Measurements from ENCODE around the gene KCNN3.
"Not testable (repeated sequence)": the region's sequence is repeated elsewhere in the genome, so short reads cannot be mapped to it uniquely, and the experiment has no call there.

KCNN3 gene

GRCh38 chr1:154870115-154870571 lies at the start of gene KCNN3:
KCNN3 (minus strand) TSS chr1:154870281; CDS start chr1:154869964, 317 bp downstream.
- peak; percentile 89 for DNase-seq (ENCODE audit: low read depth)
- H3K4me3 ChIP-seq (ENCODE audit: low read depth, low read length), result no peak within 1 kb of the TSS
- no peak for TF ChIP-seq MAX (IDR thresholded peaks at IDR 0.05; ENCODE audit: low read depth, low read length)
- TF ChIP-seq MYC (IDR thresholded peaks at IDR 0.05; ENCODE audit: low read depth, low read length), result no peak

GRCh38 chr1:154913273-154913672 lies 43.2 kb upstream of the KCNN3 start:
- TF ChIP-seq MAX (IDR thresholded peaks at IDR 0.05; ENCODE audit: low read depth, low read length), result no peak
- H3K4me3 ChIP-seq (ENCODE audit: low read depth, low read length), result no peak overlapping the region
- no peak for DNase-seq (ENCODE audit: low read depth)

GRCh38 chr1:154912755-154913154 lies 42.7 kb upstream of the KCNN3 start:
- no peak for DNase-seq (ENCODE audit: low read depth)
- TF ChIP-seq MAX (IDR thresholded peaks at IDR 0.05; ENCODE audit: low read depth, low read length) (no peak), CTCF (IDR thresholded peaks at IDR 0.05; ENCODE audit: low read depth, low read length) (no peak), MYC (IDR thresholded peaks at IDR 0.05; ENCODE audit: low read depth, low read length) (no peak), POLR2A (IDR thresholded peaks at IDR 0.05; ENCODE audit: extremely low read depth, insufficient read length) (no peak)
- no peak overlapping the region for H3K4me3 ChIP-seq (ENCODE audit: low read depth, low read length)

- TF ChIP-seq POLR2A (IDR thresholded peaks at IDR 0.05; ENCODE audit: extremely low read depth, insufficient read length) (no peak), MYC (IDR thresholded peaks at IDR 0.05; ENCODE audit: low read depth, low read length) (no peak), MAX (IDR thresholded peaks at IDR 0.05; ENCODE audit: low read depth, low read length) (no peak), CTCF (IDR thresholded peaks at IDR 0.05; ENCODE audit: low read depth, low read length) (no peak)
- DNase-seq (ENCODE audit: low read depth), result no peak
- no peak overlapping the region for H3K4me3 ChIP-seq (ENCODE audit: low read depth, low read length)
These were observed 41.8 kb upstream of the KCNN3 start for GRCh38 chr1:154911691-154912550.

GRCh38 chr1:154910851-154911250 lies 40.8 kb upstream of the KCNN3 start:
- no peak for TF ChIP-seq MAX (IDR thresholded peaks at IDR 0.05; ENCODE audit: low read depth, low read length)
- TF ChIP-seq POLR2A (IDR thresholded peaks at IDR 0.05; ENCODE audit: extremely low read depth, insufficient read length), result no peak
- no peak for TF ChIP-seq CTCF (IDR thresholded peaks at IDR 0.05; ENCODE audit: low read depth, low read length)
- no peak for TF ChIP-seq MYC (IDR thresholded peaks at IDR 0.05; ENCODE audit: low read depth, low read length)
- H3K4me3 ChIP-seq (ENCODE audit: low read depth, low read length), result no peak overlapping the region
- DNase-seq (ENCODE audit: low read depth), result no peak

- TF ChIP-seq CTCF (IDR thresholded peaks at IDR 0.05; ENCODE audit: low read depth, low read length), result no peak
- no peak for TF ChIP-seq POLR2A (IDR thresholded peaks at IDR 0.05; ENCODE audit: extremely low read depth, insufficient read length)
- no peak for TF ChIP-seq MAX (IDR thresholded peaks at IDR 0.05; ENCODE audit: low read depth, low read length)
- no peak for TF ChIP-seq MYC (IDR thresholded peaks at IDR 0.05; ENCODE audit: low read depth, low read length)
- no peak for DNase-seq (ENCODE audit: low read depth)
- H3K4me3 ChIP-seq (ENCODE audit: low read depth, low read length), result no peak overlapping the region
These were observed 38.9 kb upstream of the KCNN3 start for GRCh38 chr1:154908937-154909336.

- H3K4me3 ChIP-seq (ENCODE audit: low read depth, low read length); DNase-seq (ENCODE audit: low read depth): not testable (repeated sequence)
These were observed 38.0 kb upstream of the KCNN3 start for GRCh38 chr1:154908129-154908528.
